Mucosa of descending colon (tissue), 3 donors: Measurements from ENCODE around the gene TEK. TPM values are rescaled to one million over a fixed set of nuclear protein-coding genes. Genes with fewer than 3 reads are reported as not detected.

Source experiments
- ATAC-seq: fragments of 200-7000 bp; cut with Tn5 transposase; one replicate; pipeline ENCODE4 v1.9.1; 2020; ENCODE audit warnings: mild to moderate bottlenecking, moderate library complexity
- DNase-seq, 3 donors: peaks; one replicate each; pipeline ENCODE4 v3.0.0-alpha.2; 2020
- H3K36me3 ChIP-seq: fragments of 200-600 bp; one replicate; pipeline ENCODE4 v1.8.0; 2021; ENCODE audit warnings: low read depth, mild to moderate bottlenecking
- H3K4me1 ChIP-seq: fragments of 200-600 bp; one replicate; pipeline ENCODE4 v1.8.0; 2021; ENCODE audit warnings: low read depth, mild to moderate bottlenecking
- H3K4me3 ChIP-seq: fragments of 200-600 bp; one replicate; pipeline ENCODE4 v1.8.0; 2021; ENCODE audit warnings: mild to moderate bottlenecking
- H3K9me3 ChIP-seq: fragments of 200-600 bp; one replicate; pipeline ENCODE4 v1.8.0; 2021; ENCODE audit warnings: mild to moderate bottlenecking
- CTCF ChIP-seq: fragments of 200-600 bp; IDR thresholded peaks from one replicate; pipeline ENCODE4 v1.8.0; 2022; ENCODE audit warnings: antibody characterized with exemption, mild to moderate bottlenecking
- intact Hi-C, 2 donors: fragments of 100-400 bp; cut with DNase I in 1 of 2; cut with micrococcal nuclease in 1 of 2; formaldehyde crosslinking; loops; one replicate each; pipeline versions ENCODE4 v1.11.0 to v1.11.1; 2022; cut with DNase I, micrococcal nuclease
- total RNA-seq, 3 donors: library from RNA; stranded (reverse); fragmentation: NEBNext Ultra II Directional in 2 of 3; extraction: Animal tissue kit (Norgen Biotek cat#: 25700) in 2 of 3; gene quantifications; one replicate each; pipeline versions ENCODE4 v1.2.1 to v1.2.4, GENCODE V29; 2021 to 2023
- donor health status: DM: no; HTN: no; CAD: no; lungs with moderate emphysema.
- donor health status: DM: no; HTN: no; CAD: no.
- donor health status: DM: no; HTN: yes; CAD: no.

Gene TEK
- total RNA-seq, 3 donors from 2014 or later = 2.6 to 7.2 (median 3.9) TPM

GRCh38 chr9:27142299-27142930 is 33.4 kb downstream of the TEK start:
- intact Hi-C loops = no loop called here

GRCh38 chr9:27145143-27145542 is 36.1 kb downstream of the TEK start:
- H3K36me3 ChIP-seq = no peaks in the 10 kb centered on the region
- no peak for TF ChIP-seq CTCF
- intact Hi-C loops = no loop called here
- no peak overlapping the region for H3K4me3 ChIP-seq
- H3K9me3 ChIP-seq = no peaks in the 10 kb centered on the region
- H3K4me1 ChIP-seq = no peaks in the 10 kb centered on the region
- DNase-seq (no peak), ATAC-seq (no peak)

More at GRCh38 chr9:27142299-27142930, 33.4 kb downstream of the TEK start:
- H3K4me1 ChIP-seq = no peaks in the 10 kb centered on the region
- no peak overlapping the region for H3K4me3 ChIP-seq
- no peaks in the 10 kb centered on the region for H3K36me3 ChIP-seq
- ATAC-seq (no peak), DNase-seq (no peak)
- no peaks in the 10 kb centered on the region for H3K9me3 ChIP-seq
- no peak for TF ChIP-seq CTCF

- peaks cover 5% of the 10 kb centered on the region for H3K4me1 ChIP-seq
- intact Hi-C loops = no loop called here
- TF ChIP-seq CTCF = no peak
Observed at GRCh38 chr9:27149651-27150050, 40.6 kb downstream of the TEK start.

GRCh38 chr9:27150746-27151406 is 41.9 kb downstream of the TEK start:
- DNase-seq (no peak), ATAC-seq (no peak)
- TF ChIP-seq CTCF = no peak
- intact Hi-C loops = no loop called here
- Histone ChIP-seq H3K9me3 (no peaks in the 10 kb centered on the region), H3K36me3 (no peaks in the 10 kb centered on the region), H3K4me1 (peaks cover 5% of the 10 kb centered on the region), H3K4me3 (no peak overlapping the region)

More at GRCh38 chr9:27149651-27150050, 40.6 kb downstream of the TEK start:
- ATAC-seq (no peak), DNase-seq (no peak)
- Histone ChIP-seq H3K36me3 (no peaks in the 10 kb centered on the region), H3K9me3 (no peaks in the 10 kb centered on the region), H3K4me3 (no peak overlapping the region)

GRCh38 chr9:27151693-27152404 is 42.8 kb downstream of the TEK start:
- DNase-seq = no peak
- no peak overlapping the region for H3K4me3 ChIP-seq
- intact Hi-C loops = no loop called here

More at GRCh38 chr9:27151693-27152404, 42.8 kb downstream of the TEK start:
- Histone ChIP-seq H3K9me3 (no peaks in the 10 kb centered on the region), H3K36me3 (no peaks in the 10 kb centered on the region), H3K4me1 (peaks cover 5% of the 10 kb centered on the region)
- no peak for TF ChIP-seq CTCF
- no peak for ATAC-seq
